T-helper 2 cell treated with Interferon-gamma antibody and Interleukin-4, amounts not matched to agents 5 μg/mL and 100 μg/mL, for 36 hours (primary cell): Measurements from ENCODE around the gene TMEM147.

ENCODE experiments used
- DNase-seq: peaks from one replicate; pipeline ENCODE4 v3.0.0; 2021; ENCODE audit warnings: low spot score
- H3K27ac Mint-ChIP-seq: one replicate; pipeline ENCODE4 v1.8.0; 2021; ENCODE audit warnings: mild to moderate bottlenecking, mixed read lengths
- H3K27me3 Mint-ChIP-seq: one replicate; pipeline ENCODE4 v1.8.0; 2021; ENCODE audit warnings: low read depth, mixed read lengths
- H3K36me3 Mint-ChIP-seq: one replicate; pipeline ENCODE4 v1.8.0; 2021; ENCODE audit warnings: low read depth, mixed read lengths
- H3K4me1 Mint-ChIP-seq: one replicate; pipeline ENCODE4 v1.8.0; 2021; ENCODE audit warnings: low read depth, mixed read lengths
- H3K4me3 Mint-ChIP-seq: one replicate; pipeline ENCODE4 v1.8.0; 2022; ENCODE audit warnings: mild to moderate bottlenecking, moderate library complexity, mixed read lengths
- H3K9me3 Mint-ChIP-seq: one replicate; pipeline ENCODE4 v1.8.0; 2021; ENCODE audit warnings: mixed read lengths

Gene TMEM147

DNA sequence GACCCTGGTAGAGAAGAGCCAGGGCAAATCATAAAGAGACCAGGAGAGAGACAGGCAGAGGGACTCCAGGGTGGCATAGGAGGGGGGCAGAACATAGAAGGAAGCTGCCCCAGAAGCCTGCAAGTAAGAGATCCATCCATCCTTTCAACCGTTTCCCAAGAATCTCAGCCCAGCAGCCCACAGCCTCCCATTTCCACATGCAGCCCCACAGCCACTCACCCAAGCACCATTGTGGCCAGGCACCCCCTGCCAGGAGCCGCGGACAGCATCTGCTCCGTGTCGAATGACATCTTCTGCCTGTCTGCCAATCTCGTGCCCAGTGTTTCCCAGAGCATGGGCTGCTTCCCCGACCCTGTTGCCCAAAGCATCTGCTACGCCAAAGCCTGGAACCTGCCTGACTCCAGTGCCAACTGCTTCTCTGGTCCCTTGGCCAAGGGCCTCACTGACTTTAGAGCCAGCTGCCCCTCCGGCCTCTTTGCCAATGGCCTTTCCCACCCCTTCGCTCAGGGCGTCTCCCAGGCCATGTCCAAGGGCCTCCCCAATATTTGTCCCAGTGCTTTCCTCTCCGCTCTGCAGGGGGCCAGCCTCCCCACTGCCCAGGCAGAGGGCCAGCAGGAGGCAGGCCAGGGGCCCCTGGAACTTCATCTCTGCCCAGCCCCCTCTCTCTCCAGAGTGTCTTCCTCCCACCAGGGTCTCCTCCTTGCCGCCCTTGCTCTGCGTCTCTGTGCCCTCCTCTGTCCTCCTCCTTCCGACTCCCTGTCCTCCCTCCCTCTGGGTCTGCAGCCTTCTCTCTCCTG lies 32.4 kb upstream of the TMEM147 start:
- peaks cover 40% of the 10 kb centered on the region for H3K27me3 Mint-ChIP-seq
- H3K36me3 Mint-ChIP-seq: no peaks in the 10 kb centered on the region
- DNase-seq: no peak
- H3K4me1 Mint-ChIP-seq: peaks cover 8% of the 10 kb centered on the region
- no peak overlapping the region for H3K4me3 Mint-ChIP-seq
- no peaks in the 10 kb centered on the region for H3K9me3 Mint-ChIP-seq
- H3K27ac Mint-ChIP-seq: no peak overlapping the region

- Mint-ChIP-seq H3K4me1 (peaks cover 8% of the 10 kb centered on the region), H3K4me3 (no peak within 1 kb of the TSS), H3K36me3 (no peaks in the 10 kb centered on the region), H3K9me3 (no peaks in the 10 kb centered on the region), H3K27ac (no peak within 1 kb of the TSS), H3K27me3 (peaks cover 33% of the 10 kb centered on the region)
- no peak for DNase-seq
These were observed 31.7 kb upstream of the TMEM147 start, which contains the start of gene DMKN for GRCh38 chr19:35513628-35514281. Gene DMKN, minus strand, starts transcription at chr19:35513649. Its CDS starts 174 bp downstream, at chr19:35513475.

GRCh38 chr19:35514282-35514809 lies 31.1 kb upstream of the TMEM147 start:
- peaks cover 29% of the 10 kb centered on the region for H3K27me3 Mint-ChIP-seq
- H3K9me3 Mint-ChIP-seq: no peaks in the 10 kb centered on the region
- H3K27ac Mint-ChIP-seq: no peak overlapping the region
- peaks cover 6% of the 10 kb centered on the region for H3K4me1 Mint-ChIP-seq
- no peak for DNase-seq
- H3K4me3 Mint-ChIP-seq: no peak overlapping the region
- no peaks in the 10 kb centered on the region for H3K36me3 Mint-ChIP-seq

- H3K27ac Mint-ChIP-seq: no peak overlapping the region
- H3K36me3 Mint-ChIP-seq: no peaks in the 10 kb centered on the region
- H3K27me3 Mint-ChIP-seq: peaks cover 13% of the 10 kb centered on the region
- DNase-seq: no peak
- no peaks in the 10 kb centered on the region for H3K4me1 Mint-ChIP-seq
- H3K4me3 Mint-ChIP-seq: no peak overlapping the region
- no peaks in the 10 kb centered on the region for H3K9me3 Mint-ChIP-seq
These were observed 29.1 kb upstream of the TMEM147 start for GRCh38 chr19:35516310-35516709.

DNA sequence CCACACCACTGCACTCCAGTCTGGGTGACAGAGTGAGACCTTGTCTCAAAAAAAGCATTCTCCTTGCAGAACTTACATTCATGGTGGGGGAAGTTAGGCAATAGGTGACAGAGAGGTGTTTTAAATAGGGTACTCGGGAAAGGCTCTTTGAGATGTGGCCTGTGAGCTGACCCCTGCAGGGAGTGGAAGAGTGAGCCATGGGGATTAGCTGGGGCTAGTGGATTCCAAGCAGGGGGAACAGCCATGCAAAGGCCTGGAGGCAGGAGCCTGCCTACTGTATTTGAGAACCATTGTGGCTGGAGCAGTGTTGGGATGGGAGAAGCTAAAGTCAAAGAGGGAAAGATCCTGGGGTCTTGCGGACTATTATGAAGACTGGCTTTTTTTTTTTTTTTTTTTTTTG lies 28.1 kb upstream of the TMEM147 start:
- H3K4me3 Mint-ChIP-seq: no peak overlapping the region
- H3K27me3 Mint-ChIP-seq: peaks cover 5% of the 10 kb centered on the region
- DNase-seq: no peak
- H3K4me1 Mint-ChIP-seq: no peaks in the 10 kb centered on the region
- H3K27ac Mint-ChIP-seq: no peak overlapping the region
- no peaks in the 10 kb centered on the region for H3K36me3 Mint-ChIP-seq
- no peaks in the 10 kb centered on the region for H3K9me3 Mint-ChIP-seq

DNA sequence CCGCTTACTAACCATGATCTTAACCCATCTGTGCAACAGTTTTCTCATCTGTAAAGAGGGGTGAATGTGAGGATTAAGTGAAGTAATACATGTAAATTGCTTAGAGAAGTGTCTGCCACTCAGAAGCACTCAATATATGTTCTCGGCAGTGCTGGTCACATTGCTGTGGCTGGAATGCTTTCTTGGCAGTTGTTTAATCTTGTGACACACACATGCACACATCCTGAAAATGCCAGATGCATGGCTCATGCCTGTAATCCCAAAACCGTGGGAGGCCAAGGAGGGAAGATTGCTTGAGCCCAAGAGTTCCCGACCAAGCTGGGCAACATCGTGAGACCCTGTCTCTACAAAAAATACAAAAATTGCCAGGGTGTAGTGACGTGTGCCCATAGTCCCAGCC lies 27.1 kb upstream of the TMEM147 start:
- no peaks in the 10 kb centered on the region for H3K36me3 Mint-ChIP-seq
- H3K4me1 Mint-ChIP-seq: no peaks in the 10 kb centered on the region
- no peak overlapping the region for H3K27ac Mint-ChIP-seq
- H3K27me3 Mint-ChIP-seq: no peaks in the 10 kb centered on the region
- no peak for DNase-seq
- no peak overlapping the region for H3K4me3 Mint-ChIP-seq
- no peaks in the 10 kb centered on the region for H3K9me3 Mint-ChIP-seq

DNA sequence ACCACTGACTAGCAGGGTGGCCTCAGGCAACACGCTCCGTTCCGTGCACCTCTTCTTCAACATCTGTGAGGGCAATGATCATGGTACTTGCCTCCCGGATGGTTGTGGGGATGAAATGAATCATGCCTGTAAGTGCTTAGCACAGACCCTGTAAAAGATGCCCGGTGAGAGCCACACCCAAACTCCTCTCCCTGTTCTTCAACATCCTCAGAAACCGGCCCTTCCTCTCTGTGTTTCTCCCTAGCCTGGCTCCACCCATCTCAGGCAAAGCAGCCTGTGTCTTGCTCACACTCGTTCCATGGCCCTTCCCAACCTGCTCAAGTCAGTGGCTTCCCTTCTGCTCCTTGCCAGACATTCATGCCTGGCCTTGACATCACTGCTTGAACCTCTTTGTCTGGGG lies 26.1 kb upstream of the TMEM147 start:
- no peak for DNase-seq
- no peaks in the 10 kb centered on the region for H3K36me3 Mint-ChIP-seq
- H3K27ac Mint-ChIP-seq: no peak overlapping the region
- no peaks in the 10 kb centered on the region for H3K27me3 Mint-ChIP-seq
- H3K4me3 Mint-ChIP-seq: no peak overlapping the region
- no peaks in the 10 kb centered on the region for H3K9me3 Mint-ChIP-seq
- H3K4me1 Mint-ChIP-seq: no peaks in the 10 kb centered on the region

DNA sequence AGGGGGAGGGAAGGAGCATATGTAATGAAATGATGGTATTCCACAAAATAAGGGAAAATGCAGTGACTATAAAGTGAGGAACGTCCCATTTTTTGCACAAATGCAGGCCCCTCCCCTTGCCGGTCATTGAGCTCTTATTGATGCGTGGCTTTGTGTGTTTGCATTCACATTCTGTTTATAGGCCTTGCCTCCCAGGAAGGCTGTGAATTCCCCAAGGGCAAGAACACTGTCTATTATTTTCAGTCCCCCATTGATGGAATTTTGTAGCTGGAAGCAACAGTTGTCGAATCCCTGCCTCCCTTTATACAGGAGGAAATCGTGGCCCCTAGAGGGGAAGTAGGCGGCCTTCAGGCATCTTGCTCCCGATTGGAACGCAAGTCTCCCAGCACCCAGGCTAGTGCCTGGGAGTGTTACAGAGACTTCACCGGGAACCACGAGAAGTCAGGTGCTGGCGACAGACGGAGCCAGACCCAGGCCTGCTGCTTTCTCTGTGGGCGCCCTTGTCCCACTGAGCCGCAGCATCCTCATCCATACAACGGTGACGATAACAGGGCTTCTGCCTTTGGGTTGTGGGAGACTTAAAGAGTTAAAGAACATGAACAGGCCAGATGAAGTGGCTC lies 24.2 kb upstream of the TMEM147 start:
- H3K4me1 Mint-ChIP-seq: peaks cover 2% of the 10 kb centered on the region
- H3K27me3 Mint-ChIP-seq: no peaks in the 10 kb centered on the region
- H3K4me3 Mint-ChIP-seq: no peak overlapping the region
- H3K27ac Mint-ChIP-seq: no peak overlapping the region
- no peaks in the 10 kb centered on the region for H3K9me3 Mint-ChIP-seq
- H3K36me3 Mint-ChIP-seq: no peaks in the 10 kb centered on the region
- no peak for DNase-seq

DNA sequence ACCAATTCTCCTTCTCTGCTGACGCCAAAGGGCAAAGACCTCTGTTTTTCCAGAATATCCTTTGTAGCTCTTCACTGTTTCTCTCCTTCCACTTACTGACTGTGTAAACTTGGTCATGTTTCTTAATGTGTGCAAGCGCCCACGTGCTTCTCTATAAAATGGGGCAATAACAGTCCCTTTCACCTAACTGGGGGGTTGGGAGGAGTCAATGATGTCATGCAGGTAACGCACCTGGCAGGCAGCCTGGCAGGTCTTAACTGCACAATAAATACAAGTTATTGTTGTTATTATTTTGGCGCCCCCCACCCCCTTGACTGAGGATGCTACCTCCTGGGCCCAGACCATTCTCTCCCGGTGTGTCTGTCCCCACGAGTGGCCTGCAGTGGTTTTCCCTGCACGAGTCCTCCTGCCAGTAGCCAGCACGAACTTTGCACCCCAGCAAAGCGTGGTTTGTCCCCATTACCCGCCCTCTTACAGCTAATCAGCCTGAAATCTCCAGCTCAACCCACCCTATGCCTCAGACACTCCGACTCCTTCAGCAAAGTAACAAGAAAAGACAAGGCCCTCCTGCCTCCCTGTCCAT lies 22.6 kb upstream of the TMEM147 start:
- H3K27me3 Mint-ChIP-seq: no peaks in the 10 kb centered on the region
- no peaks in the 10 kb centered on the region for H3K36me3 Mint-ChIP-seq
- peaks cover 2% of the 10 kb centered on the region for H3K4me1 Mint-ChIP-seq
- H3K27ac Mint-ChIP-seq: no peak overlapping the region
- no peak for DNase-seq
- H3K9me3 Mint-ChIP-seq: no peaks in the 10 kb centered on the region
- no peak overlapping the region for H3K4me3 Mint-ChIP-seq

GRCh38 chr19:35524181-35524837 lies 21.1 kb upstream of the TMEM147 start:
- H3K4me3 Mint-ChIP-seq: no peak overlapping the region
- no peaks in the 10 kb centered on the region for H3K9me3 Mint-ChIP-seq
- no peak for DNase-seq
- H3K27ac Mint-ChIP-seq: no peak overlapping the region
- H3K4me1 Mint-ChIP-seq: peaks cover 2% of the 10 kb centered on the region
- no peaks in the 10 kb centered on the region for H3K36me3 Mint-ChIP-seq
- peaks cover 5% of the 10 kb centered on the region for H3K27me3 Mint-ChIP-seq

- H3K9me3 Mint-ChIP-seq: no peaks in the 10 kb centered on the region
- no peak overlapping the region for H3K27ac Mint-ChIP-seq
- no peak overlapping the region for H3K4me3 Mint-ChIP-seq
- H3K27me3 Mint-ChIP-seq: peaks cover 8% of the 10 kb centered on the region
- H3K4me1 Mint-ChIP-seq: peaks cover 2% of the 10 kb centered on the region
- DNase-seq: no peak
- H3K36me3 Mint-ChIP-seq: no peaks in the 10 kb centered on the region
These were observed 19.6 kb upstream of the TMEM147 start for GRCh38 chr19:35525873-35526272.

GRCh38 chr19:35528218-35529038 lies 17.0 kb upstream of the TMEM147 start, which contains the start of gene SBSN:
Gene SBSN, minus strand, starts transcription at chr19:35528311. Its CDS starts 30 bp downstream, at chr19:35528281.
- Mint-ChIP-seq H3K27ac (no peak within 1 kb of the TSS), H3K9me3 (no peaks in the 10 kb centered on the region), H3K4me3 (no peak within 1 kb of the TSS), H3K4me1 (peaks cover 2% of the 10 kb centered on the region), H3K36me3 (no peaks in the 10 kb centered on the region), H3K27me3 (peaks cover 19% of the 10 kb centered on the region)
- DNase-seq: no peak
